Measurements from ENCODE around the gene TSPOAP1.
A peak's percentile ranks its signal among the peaks of the same experiment; 100 is the strongest.

TSPOAP1 gene

GRCh38 chr17:58329035-58329809 lies 627 bp upstream of the TSPOAP1 start:
- DNase-seq, result peak in 1 of 2 experiments; percentile 30

GRCh38 chr17:58327363-58328194 lies 1.0 kb downstream of the TSPOAP1 start:
- DNase-seq, result no peak

- no peak for DNase-seq
Measured at GRCh38 chr17:58326609-58327362, 1.8 kb downstream of the TSPOAP1 start.

GRCh38 chr17:58325976-58326468 lies 2.6 kb downstream of the TSPOAP1 start:
- DNase-seq, result no peak

GRCh38 chr17:58325289-58325726 lies 3.3 kb downstream of the TSPOAP1 start:
- peak; percentile 23 to 44 for DNase-seq

- DNase-seq, result peak; percentile 31 to 71
Measured at GRCh38 chr17:58324409-58325288, 3.9 kb downstream of the TSPOAP1 start.

- DNase-seq, result no peak
Measured at GRCh38 chr17:58324056-58324408, 4.6 kb downstream of the TSPOAP1 start.

- DNase-seq, result no peak
Measured at GRCh38 chr17:58323366-58324055, 5.1 kb downstream of the TSPOAP1 start.

GRCh38 chr17:58322581-58323185 lies 5.9 kb downstream of the TSPOAP1 start:
- no peak for DNase-seq

GRCh38 chr17:58321571-58322525 lies 6.7 kb downstream of the TSPOAP1 start:
- DNase-seq, result no peak

- DNase-seq, result no peak
Measured at GRCh38 chr17:58320570-58321323, 7.8 kb downstream of the TSPOAP1 start.

- DNase-seq, result no peak
Measured at GRCh38 chr17:58320163-58320558, 8.4 kb downstream of the TSPOAP1 start.

GRCh38 chr17:58319173-58320162 lies 9.1 kb downstream of the TSPOAP1 start:
- DNase-seq, result no peak

GRCh38 chr17:58318627-58319172 lies 9.9 kb downstream of the TSPOAP1 start:
- no peak for DNase-seq

GRCh38 chr17:58318065-58318481 lies 10.5 kb downstream of the TSPOAP1 start:
- no peak for DNase-seq

GRCh38 chr17:58317421-58318064 lies 11.1 kb downstream of the TSPOAP1 start:
- peak; percentile 47 to 51 for DNase-seq
